Cardiac septum (tissue), 1 donor: ENCODE measurements around the gene CCDC51. TPM values are rescaled to one million over a fixed set of nuclear protein-coding genes. Genes with fewer than 3 reads are reported as not detected.
"Not testable (repeated sequence)": the region's sequence is repeated elsewhere in the genome, so short reads cannot be mapped to it uniquely, and the experiment has no call there.

Source experiments
- DNase-seq: peaks from one replicate; pipeline ENCODE4 v3.0.0-alpha.2; 2020; ENCODE audit warnings: low spot score
- intact Hi-C: fragments of 100-400 bp; cut with DNase I; formaldehyde crosslinking; loops from one replicate; pipeline ENCODE4 v1.14.0; 2022
- total RNA-seq: library from RNA; stranded (reverse); fragmentation: NEBNext Ultra II Directional; extraction: Animal tissue kit (Norgen Biotek cat#: 25700); gene quantifications from one replicate; pipeline ENCODE4 v1.2.1, GENCODE V29; 2021
- donor health status: DM: no; HTN: no; CAD: no.

Gene CCDC51
- total RNA-seq, 1 donor from 2014 or later, result 8.9 TPM

- intact Hi-C loops, result no loop called here
- peak; percentile 55 for DNase-seq
Observed at GRCh38 chr3:48411041-48411588, 28.8 kb downstream of the CCDC51 start.

- intact Hi-C loops, result no loop called here
- DNase-seq, result peak; percentile 62
Observed at GRCh38 chr3:48410205-48411040, 29.5 kb downstream of the CCDC51 start.

DNA sequence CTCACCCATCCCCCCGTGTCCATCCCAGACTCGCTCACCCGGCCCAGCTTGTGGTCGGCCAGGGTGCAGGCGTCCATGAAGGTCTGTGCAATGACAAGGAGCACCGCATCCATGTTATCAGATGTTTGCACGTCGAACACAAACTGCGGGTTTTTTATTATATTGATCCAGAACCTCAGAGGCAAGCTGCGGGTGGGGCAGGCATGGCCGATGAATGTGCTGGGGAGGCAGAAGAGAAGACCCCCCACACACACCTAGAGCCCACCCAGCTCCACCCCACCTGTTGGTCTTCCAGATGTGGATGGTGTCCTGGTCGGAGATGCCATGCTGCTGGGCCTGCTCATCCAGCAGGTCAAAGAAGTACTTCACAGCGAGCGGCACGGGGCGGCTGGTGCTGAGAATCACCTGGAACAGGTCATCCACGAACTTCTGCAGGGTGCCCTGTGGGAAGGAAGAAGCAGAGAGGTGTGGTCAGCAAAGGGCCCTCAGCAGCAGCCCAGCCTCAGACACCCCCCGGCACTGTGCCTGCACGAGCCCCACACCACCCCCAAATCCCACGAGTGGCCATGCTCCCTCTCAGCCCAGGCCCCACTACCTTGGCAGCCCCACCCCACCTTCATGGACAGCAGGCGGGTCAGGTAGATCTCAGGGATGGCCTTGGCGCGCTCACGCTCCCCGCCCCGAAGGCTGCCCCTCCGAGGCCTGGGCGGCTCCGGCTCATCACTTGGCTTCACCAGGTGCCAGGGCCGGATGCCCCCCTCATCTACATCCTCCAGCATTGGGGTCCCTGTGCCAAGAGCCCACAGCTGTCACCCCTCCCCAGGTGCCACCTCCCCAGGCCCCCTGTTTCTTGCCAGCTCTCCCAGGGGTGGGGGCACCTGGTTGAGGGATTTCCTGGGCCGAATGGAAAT lies 30.4 kb downstream of the CCDC51 start:
- peak; percentile 59 for DNase-seq
- intact Hi-C loops, result no loop called here

DNA sequence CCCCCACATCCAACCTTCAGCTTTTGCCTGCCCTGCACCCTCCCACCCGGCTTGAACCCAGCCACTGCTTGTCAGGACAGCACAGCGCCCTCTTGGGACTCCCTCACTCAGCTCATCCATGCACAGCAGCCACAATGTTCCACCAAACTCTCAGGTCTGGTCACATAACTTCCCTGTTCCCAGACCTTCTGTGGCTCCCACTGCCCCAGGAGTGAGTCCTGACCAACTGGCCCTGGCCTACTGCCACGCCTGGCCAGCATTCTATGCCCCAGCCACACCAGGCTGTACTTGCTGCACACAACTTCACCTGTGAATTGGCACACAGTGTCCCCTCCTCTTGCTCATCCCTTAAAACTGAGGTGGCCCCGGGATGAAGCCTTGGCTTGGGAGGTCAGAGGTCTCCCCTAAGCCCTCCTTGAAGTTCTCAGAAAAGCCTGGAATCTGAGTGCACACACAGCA lies 31.1 kb downstream of the CCDC51 start:
- intact Hi-C loops, result no loop called here
- DNase-seq, result peak; percentile 58

- intact Hi-C loops, result no loop called here
- DNase-seq, result no peak
Observed at GRCh38 chr3:48407542-48408099, 32.3 kb downstream of the CCDC51 start.

- intact Hi-C loops, result no loop called here
- DNase-seq, result peak; percentile 66
Observed at GRCh38 chr3:48406443-48407431, 33.2 kb downstream of the CCDC51 start.

- intact Hi-C loops, result no loop called here
- DNase-seq, result no peak
Observed at GRCh38 chr3:48405971-48406370, 33.9 kb downstream of the CCDC51 start.

- peak; percentile 71 for DNase-seq
Observed at GRCh38 chr3:48405343-48405881, 34.5 kb downstream of the CCDC51 start.

GRCh38 chr3:48404440-48405342 lies 35.2 kb downstream of the CCDC51 start:
- no peak for DNase-seq
- intact Hi-C loops, result loop anchor here (5.0 kb wide), 1 partner anchor 143 kb away; no protein-coding TSS in a partner anchor

More at GRCh38 chr3:48405343-48405881, 34.5 kb downstream of the CCDC51 start:
- intact Hi-C loops, result no loop called here

DNA sequence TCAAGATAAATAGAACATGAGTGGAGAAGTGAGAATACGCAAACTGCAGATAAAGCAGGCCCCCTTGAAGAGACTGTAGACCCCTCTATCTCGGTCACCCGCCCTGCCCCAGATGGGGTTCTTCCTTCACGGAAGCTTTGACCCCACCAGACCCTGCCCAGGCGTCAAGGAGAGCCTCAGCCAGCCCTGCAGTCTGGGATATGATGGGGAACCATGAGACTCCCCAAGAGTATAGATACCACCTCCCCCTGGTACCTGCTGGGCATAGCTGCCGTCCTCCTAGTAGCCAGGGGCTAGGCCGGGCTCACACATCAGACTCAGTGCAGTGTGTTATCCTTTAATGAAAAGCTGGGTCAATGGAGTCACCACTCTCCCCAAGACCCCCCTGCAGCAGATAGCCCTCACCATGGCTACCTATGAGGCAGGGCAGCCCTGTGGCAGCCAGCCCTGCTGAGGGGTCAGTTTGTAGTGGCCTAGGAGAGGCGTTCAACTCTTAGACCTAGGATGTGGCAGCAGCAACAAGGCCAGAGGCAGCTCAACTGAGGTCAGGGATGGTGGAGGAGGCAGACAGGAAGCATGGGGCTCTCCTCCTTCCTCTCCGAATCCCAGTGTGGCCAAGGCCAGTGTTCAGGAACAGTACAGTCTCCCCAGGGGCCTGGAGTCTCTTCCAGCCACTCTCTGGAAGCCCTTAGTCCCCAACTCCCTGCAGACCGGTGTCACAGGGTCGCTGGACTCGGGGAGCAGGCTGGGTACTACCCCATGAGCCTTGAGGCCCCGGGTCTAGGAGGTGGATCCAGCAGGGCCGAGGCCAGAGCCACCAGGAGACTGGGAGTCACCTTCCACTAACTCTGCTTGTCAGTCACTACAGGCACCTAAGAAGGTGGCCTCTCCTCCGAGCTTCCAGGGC lies 36.1 kb downstream of the CCDC51 start:
- intact Hi-C loops, result loop anchor here (5.0 kb wide), 1 partner anchor 144 kb away; no protein-coding TSS in a partner anchor
- peak; percentile 63 for DNase-seq

DNA sequence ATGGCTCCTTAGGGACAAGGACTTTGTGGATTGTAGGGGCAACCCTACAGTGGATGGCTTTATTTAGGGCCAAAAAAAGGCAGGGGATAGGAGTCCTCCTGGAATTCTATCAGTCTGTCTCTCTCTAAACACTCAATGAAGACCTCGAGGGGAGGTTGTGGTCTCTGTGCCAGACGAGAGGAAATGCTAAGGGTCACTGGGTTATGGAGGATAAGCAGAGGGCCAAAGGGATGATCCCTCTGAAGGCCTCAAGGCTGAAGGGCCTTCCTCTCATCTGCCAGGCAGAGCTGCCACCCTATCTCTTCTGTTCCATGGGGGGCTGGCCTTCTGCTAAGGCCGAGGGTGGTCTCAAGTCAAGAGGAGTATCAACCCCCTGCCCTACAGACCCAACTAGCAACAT lies 37.0 kb downstream of the CCDC51 start:
- DNase-seq, result no peak
- intact Hi-C loops, result loop anchor here (5.0 kb wide), 1 partner anchor 144 kb away; no protein-coding TSS in a partner anchor

GRCh38 chr3:48402281-48402732 lies 37.6 kb downstream of the CCDC51 start:
- intact Hi-C loops, result loop anchor here (5.0 kb wide), 1 partner anchor 145 kb away; no protein-coding TSS in a partner anchor
- peak; percentile 75 for DNase-seq

GRCh38 chr3:48401434-48401901 lies 38.5 kb downstream of the CCDC51 start:
- DNase-seq, result not testable (repeated sequence)
- intact Hi-C loops, result loop anchor here (1.0 to 5.0 kb wide), 2 partner anchors 35 to 146 kb away; no protein-coding TSS in a partner anchor

DNA sequence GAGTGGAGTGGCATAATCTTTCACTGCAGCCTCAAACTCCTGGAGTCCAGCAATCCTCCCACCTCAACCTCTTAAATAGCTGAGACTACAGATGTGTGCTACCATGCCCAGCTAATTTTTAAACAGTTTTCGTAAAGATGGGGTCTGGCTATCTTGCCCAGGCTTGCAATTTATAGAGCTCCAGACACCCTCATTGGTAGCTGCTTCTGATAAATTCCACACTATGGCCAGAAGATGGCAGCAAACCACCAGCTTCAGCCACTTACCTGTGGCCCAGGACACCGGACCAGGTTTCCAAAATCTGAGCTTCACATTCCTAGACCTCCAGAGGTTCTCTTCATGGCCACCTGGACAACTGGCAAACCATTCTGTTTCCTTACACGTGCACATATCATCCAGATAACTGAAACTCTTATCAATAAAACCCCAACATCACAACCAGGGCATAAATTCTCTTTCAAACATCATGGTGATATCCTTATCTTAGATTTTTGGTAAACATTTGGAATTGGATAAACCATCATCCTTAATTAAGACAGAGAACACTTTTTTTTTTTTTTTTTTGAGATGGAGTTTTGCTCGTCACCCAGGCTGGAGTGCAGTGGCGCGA lies 39.0 kb downstream of the CCDC51 start:
- intact Hi-C loops, result loop anchor here (1.0 to 5.0 kb wide), 2 partner anchors 35 to 146 kb away; no protein-coding TSS in a partner anchor
- peak; percentile 75 for DNase-seq
